H1 (cell line): Measurements from ENCODE around the gene SPTAN1.
"Not testable (repeated sequence)": the region's sequence is repeated elsewhere in the genome, so short reads cannot be mapped to it uniquely, and the experiment has no call there.

Experiments used
- ATF2 ChIP-seq: IDR thresholded peaks from 2 replicates; pipeline ENCODE4 v1.6.1; 2012; ENCODE audit warnings: low read length, inconsistent platforms
- CTCF ChIP-seq, 3 experiments: IDR thresholded peaks; 1 replicate in 2 of 3; 2 replicates in 1 of 3; pipeline versions ENCODE4 v1.5.1 to v1.6.1; 2011; ENCODE audit warnings: low read length in 3 of 3, mild to moderate bottlenecking in 3 of 3, inconsistent platforms in 2 of 3, low read depth in 1 of 3, moderate library complexity in 1 of 3; ENCODE audit not compliant: insufficient read depth in 1 of 3; ENCODE audit errors: control extremely low read depth in 1 of 3
- EZH2 ChIP-seq: fragments of 200-600 bp; sonication (generic); IDR thresholded peaks from 2 replicates; pipeline ENCODE4 v1.7.1; 2012; ENCODE audit warnings: low read depth, mild to moderate bottlenecking, moderate library complexity, low read length, inconsistent platforms; ENCODE audit not compliant: severe bottlenecking
- HDAC2 ChIP-seq, 2 experiments: fragments of 300-600 bp in 1 of 2; sonication (generic) in 1 of 2; IDR thresholded peaks; 2 replicates each; pipeline ENCODE4 v1.6.1; 2011 to 2012; ENCODE audit warnings: low read depth in 2 of 2, low read length in 2 of 2, mild to moderate bottlenecking in 2 of 2, moderate library complexity in 2 of 2, borderline replicate concordance in 1 of 2, inconsistent platforms in 1 of 2
- JUN ChIP-seq: IDR thresholded peaks from 2 replicates; pipeline ENCODE4 v1.6.1; 2011; ENCODE audit warnings: low read depth, mild to moderate bottlenecking, improper control_type of control experiment, low read length
- KDM1A ChIP-seq: fragments of 200-600, 300-600 bp; sonication (generic); IDR thresholded peaks from 2 replicates; pipeline ENCODE4 v1.7.1; 2016; ENCODE audit warnings: mild to moderate bottlenecking, low read length, borderline replicate concordance
- POLR2A ChIP-seq, 2 experiments: IDR thresholded peaks; 1 replicate in 1 of 2; 2 replicates in 1 of 2; pipeline ENCODE4 v1.6.1; 2011; ENCODE audit warnings: low read depth in 2 of 2, low read length in 2 of 2, mild to moderate bottlenecking in 2 of 2; ENCODE audit errors: control extremely low read depth in 1 of 2
- POLR2AphosphoS5 ChIP-seq: IDR thresholded peaks from 2 replicates; pipeline ENCODE4 v1.6.1; 2011; ENCODE audit warnings: low read depth, low read length
- RFX5 ChIP-seq: IDR thresholded peaks from 2 replicates; pipeline ENCODE4 v1.6.1; 2011; ENCODE audit warnings: low read depth, low read length, improper control_type of control experiment, borderline replicate concordance
- TAF1 ChIP-seq: IDR thresholded peaks from 2 replicates; pipeline ENCODE4 v1.6.1; 2011; ENCODE audit warnings: mild to moderate bottlenecking, low read depth, low read length

- not testable (repeated sequence) for TF ChIP-seq EZH2; CTCF (IDR thresholded peaks at IDR 0.05; ENCODE audit: control extremely low read depth in 1 of 3, insufficient read depth in 1 of 3, low read depth in 1 of 3, low read length in 3 of 3); KDM1A; ATF2; POLR2AphosphoS5; JUN; POLR2A (IDR thresholded peaks at IDR 0.05; ENCODE audit: control extremely low read depth in 1 of 2, low read depth in 2 of 2, low read length in 2 of 2); RFX5; HDAC2 (IDR thresholded peaks at IDR 0.05; ENCODE audit: borderline replicate concordance in 1 of 2, low read depth in 2 of 2, low read length in 2 of 2); TAF1
Observed at GRCh38 chr9:128585155-128585554, 32.8 kb downstream of the SPTAN1 start.
